ENCODE data around the gene PLCD4. TPM values are rescaled to one million over a fixed set of nuclear protein-coding genes. Genes with fewer than 3 reads are reported as not detected.

PLCD4 gene
- total RNA-seq, 1 experiment from 2014 or later = 0.42 TPM

DNA sequence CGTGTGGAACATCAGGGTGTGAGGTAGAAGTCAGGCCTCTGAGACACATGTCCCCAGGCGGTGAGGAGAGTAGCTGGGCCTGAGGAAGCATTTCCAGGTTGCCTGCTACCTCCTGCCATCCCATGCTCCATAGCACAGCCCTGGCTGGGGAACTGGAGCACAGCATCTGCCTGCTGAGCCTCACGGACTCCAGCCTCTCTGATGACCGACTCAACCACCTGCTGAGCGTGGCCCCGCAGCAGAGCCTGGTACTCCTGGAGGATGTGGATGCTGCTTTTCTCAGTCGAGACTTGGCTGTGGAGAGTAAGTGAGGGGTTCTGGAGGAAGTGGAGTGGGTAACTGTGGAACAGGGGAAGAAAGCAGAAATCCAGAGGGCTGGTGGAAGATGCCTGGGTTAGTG is 54.7 kb downstream of the PLCD4 start:
- Histone ChIP-seq H2AFZ (ENCODE audit: low read length) (no peak overlapping the region), H2BK12ac (ENCODE audit: insufficient read length, low read depth, low read length) (no peak overlapping the region), H3K23me2 (ENCODE audit: insufficient read length, low read depth, low read length, poor library complexity, severe bottlenecking) (peaks cover 11% of the 10 kb centered on the region), H4K5ac (ENCODE audit: insufficient read length, low read depth, low read length) (no peak overlapping the region), H4K20me1 (ENCODE audit: control insufficient read depth, insufficient read depth, insufficient read length) (no peaks in the 10 kb centered on the region), H2BK20ac (ENCODE audit: low read depth, low read length, poor library complexity, severe bottlenecking) (no peak overlapping the region), H3K9ac (ENCODE audit: extremely low read depth, insufficient read length, low read length) (no peak overlapping the region), H3K4me2 (ENCODE audit: insufficient read depth, insufficient read length, low read length) (no peak overlapping the region), H3K23ac (ENCODE audit: insufficient read length, low read depth, low read length) (no peak overlapping the region), H3K79me2 (ENCODE audit: insufficient read depth, low read length) (no peaks in the 10 kb centered on the region), H2BK5ac (ENCODE audit: insufficient read length, low read length) (no peak overlapping the region), H4K8ac (replicated peaks; ENCODE audit: insufficient read length, low read depth, low read length) (no peak overlapping the region), H3K18ac (ENCODE audit: insufficient read length, low read depth, low read length) (no peak overlapping the region), H3K4me1 (ENCODE audit: insufficient read depth, low read length) (peaks cover 2% of the 10 kb centered on the region; the same call in 1 of the 2 replicates), H3T11ph (ENCODE audit: low read length) (no peak overlapping the region), H3K56ac (ENCODE audit: insufficient read length, low read depth, low read length) (no peak overlapping the region), H3K9me3 (ENCODE audit: control insufficient read depth, low read depth, low read length) (no peaks in the 10 kb centered on the region), H2BK120ac (ENCODE audit: low read depth, low read length, poor library complexity, severe bottlenecking) (no peak overlapping the region), H2AK5ac (ENCODE audit: insufficient read length, low read length) (no peak overlapping the region), H4K91ac (ENCODE audit: insufficient read length, low read depth, low read length) (no peak overlapping the region), H2BK15ac (ENCODE audit: low read depth, low read length) (no peak overlapping the region), H3K27ac (ENCODE audit: insufficient read length, low read depth, low read length) (no peak overlapping the region), H3K4ac (ENCODE audit: low read depth, low read length) (no peak overlapping the region), H3K27me3 (ENCODE audit: insufficient read depth, low read length) (no peaks in the 10 kb centered on the region), H3K79me1 (ENCODE audit: insufficient read depth, low read depth, low read length, poor library complexity, severe bottlenecking) (no peaks in the 10 kb centered on the region), H3K14ac (ENCODE audit: insufficient read depth, low read length) (no peak overlapping the region)
- Mint-ChIP-seq H3K36me3 (ENCODE audit: insufficient read depth in 1 of 3, low read depth in 3 of 3) (peaks cover 36 to 60% (median 52%) of the 10 kb centered on the region in 3 experiments), H3K9me3 (no peaks in the 10 kb centered on the region), H3K4me3 (0 out of 5 replicates have a peak overlapping the region, but pooled peaks of 1 of the 2 experiments have one; percentile 0), H3K27me3 (ENCODE audit: low read depth) (no peaks in the 10 kb centered on the region), H3K27ac (no peak overlapping the region), H3K4me1 (peaks cover 11 to 12% of the 10 kb centered on the region in 2 experiments)
- no peak for DNase-seq
- no peak for TF ChIP-seq CTCF (conservative IDR thresholded peaks at IDR 0.05)
- WGBS (ENCODE audit: extremely low coverage, insufficient read length, low lambda C conversion rate) = no CpG with 5 or more reads among the region's 7 CpGs
